Smooth muscle cell (in vitro differentiated cells): ENCODE data around the gene TMEM156. TPM values are rescaled to one million over a fixed set of nuclear protein-coding genes. Genes with fewer than 3 reads are reported as not detected.

Source experiments
- DNase-seq: peaks from one replicate; lab custom pipeline; 2025; ENCODE audit not compliant: unreplicated experiment; lab: John Stamatoyannopoulos, UW
- H2AFZ ChIP-seq: fragments of 200-600 bp; sonication (generic); 2 replicates; pipeline ENCODE4 v1.6.0; 2016; ENCODE audit warnings: antibody characterized with exemption, low read depth, mild to moderate bottlenecking
- H3F3A ChIP-seq: fragments of 200-600 bp; sonication (generic); 2 replicates; pipeline ENCODE4 v1.6.0; 2017; ENCODE audit warnings: antibody characterized with exemption, low read depth
- H3K27ac ChIP-seq: fragments of 200-600 bp; sonication (generic); 2 replicates; pipeline ENCODE4 v1.5.1; 2016; ENCODE audit warnings: low read depth, mild to moderate bottlenecking
- H3K27me3 ChIP-seq: fragments of 200-600 bp; sonication (generic); 2 replicates; pipeline ENCODE4 v1.6.1; 2016; ENCODE audit warnings: low read depth, mild to moderate bottlenecking
- H3K36me3 ChIP-seq: fragments of 200-600 bp; sonication (generic); 2 replicates; pipeline ENCODE4 v1.5.1; 2016; ENCODE audit warnings: low read depth
- H3K4me1 ChIP-seq: fragments of 200-600 bp; sonication (generic); 2 replicates; pipeline ENCODE4 v1.5.1; 2016; ENCODE audit warnings: low read depth
- H3K4me2 ChIP-seq: fragments of 200-600 bp; sonication (generic); 2 replicates; pipeline ENCODE4 v1.6.0; 2016; ENCODE audit warnings: mild to moderate bottlenecking
- H3K4me3 ChIP-seq: fragments of 200-600 bp; sonication (generic); 2 replicates; pipeline ENCODE4 v1.5.1; 2016; ENCODE audit warnings: mild to moderate bottlenecking
- H3K79me2 ChIP-seq: fragments of 200-600 bp; sonication (generic); 2 replicates; pipeline ENCODE4 v1.6.0; 2016; ENCODE audit warnings: low read depth, mild to moderate bottlenecking
- H3K9ac ChIP-seq: fragments of 200-600 bp; sonication (generic); 2 replicates; pipeline ENCODE4 v1.6.0; 2016; ENCODE audit warnings: low read depth
- H3K9me3 ChIP-seq: fragments of 200-600 bp; sonication (generic); replicated peaks from 2 replicates; pipeline ENCODE4 v1.5.1; 2016; ENCODE audit warnings: low read depth
- H4K20me1 ChIP-seq: fragments of 200-600 bp; sonication (generic); 2 replicates; pipeline ENCODE4 v1.6.0; 2016; ENCODE audit warnings: low read depth
- WGBS: methylation state at CpG from one replicate; pipeline ENCODE4 v1.1.7; 2016; ENCODE audit warnings: low lambda C conversion rate; 5-methylcytosine and 5-hydroxymethylcytosine counted together
- polyA plus RNA-seq: library from polyadenylated mRNA; unstranded; fragments of >200 nt; fragmentation: Nextera tagmentation; extraction: Ambion mirVana; gene quantifications from 2 replicates; pipeline ENCODE4 v1.2.1, GENCODE V29; 2016
- total RNA-seq: library from RNA; depleted of rRNA; stranded (reverse); fragments of >200 nt; gene quantifications from 2 replicates; pipeline ENCODE4 v1.2.3, GENCODE V29; 2014
- TF ChIP-seq, protein P1 (sequence below): fragments of 200-600 bp; sonication (generic); IDR thresholded peaks from 2 replicates; pipeline ENCODE4 v1.5.1; 2017; ENCODE audit warnings: borderline replicate concordance, mild to moderate bottlenecking, antibody characterized with exemption; ENCODE audit not compliant: insufficient read depth, poor library complexity, severe bottlenecking

TMEM156 gene
- total and polyA plus RNA-seq, 2 experiments from 2014 or later, result 0.04 TPM; not detected in 1

DNA sequence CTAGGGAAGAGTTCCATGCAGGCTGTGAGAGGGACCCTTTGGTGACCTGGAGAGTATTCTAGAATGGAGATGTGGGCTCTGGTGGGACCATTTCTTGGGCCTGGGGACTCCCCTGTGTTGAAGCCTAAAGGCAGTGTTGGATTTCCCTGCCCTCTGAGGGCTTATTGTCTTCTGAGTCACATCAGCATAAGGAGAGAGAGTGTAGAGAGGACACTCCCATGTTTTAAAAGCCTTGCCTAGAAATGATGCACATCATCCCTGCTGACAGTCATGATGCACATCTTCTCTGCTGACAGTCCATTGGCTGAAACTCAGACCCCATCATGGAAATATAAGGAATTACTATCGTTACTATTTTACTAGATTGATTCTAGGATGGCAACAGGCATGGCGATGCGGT, 112.7 kb downstream of the TMEM156 start:
- Histone ChIP-seq H3F3A (no peaks in the 10 kb centered on the region), H3K27ac (no peak overlapping the region), H3K4me2 (no peak overlapping the region), H3K9me3 (no peaks in the 10 kb centered on the region), H3K79me2 (no peaks in the 10 kb centered on the region), H3K36me3 (peaks cover 32% of the 10 kb centered on the region), H3K27me3 (no peaks in the 10 kb centered on the region), H4K20me1 (peaks cover 32% of the 10 kb centered on the region), H3K4me1 (peaks cover 2% of the 10 kb centered on the region), H3K9ac (no peak overlapping the region), H3K4me3 (no peak overlapping the region), H2AFZ (no peak overlapping the region)
- no peak for DNase-seq
- over 99% methylated on average over 3 of the region's 3 CpGs for WGBS
- TF ChIP-seq, protein P1, sequence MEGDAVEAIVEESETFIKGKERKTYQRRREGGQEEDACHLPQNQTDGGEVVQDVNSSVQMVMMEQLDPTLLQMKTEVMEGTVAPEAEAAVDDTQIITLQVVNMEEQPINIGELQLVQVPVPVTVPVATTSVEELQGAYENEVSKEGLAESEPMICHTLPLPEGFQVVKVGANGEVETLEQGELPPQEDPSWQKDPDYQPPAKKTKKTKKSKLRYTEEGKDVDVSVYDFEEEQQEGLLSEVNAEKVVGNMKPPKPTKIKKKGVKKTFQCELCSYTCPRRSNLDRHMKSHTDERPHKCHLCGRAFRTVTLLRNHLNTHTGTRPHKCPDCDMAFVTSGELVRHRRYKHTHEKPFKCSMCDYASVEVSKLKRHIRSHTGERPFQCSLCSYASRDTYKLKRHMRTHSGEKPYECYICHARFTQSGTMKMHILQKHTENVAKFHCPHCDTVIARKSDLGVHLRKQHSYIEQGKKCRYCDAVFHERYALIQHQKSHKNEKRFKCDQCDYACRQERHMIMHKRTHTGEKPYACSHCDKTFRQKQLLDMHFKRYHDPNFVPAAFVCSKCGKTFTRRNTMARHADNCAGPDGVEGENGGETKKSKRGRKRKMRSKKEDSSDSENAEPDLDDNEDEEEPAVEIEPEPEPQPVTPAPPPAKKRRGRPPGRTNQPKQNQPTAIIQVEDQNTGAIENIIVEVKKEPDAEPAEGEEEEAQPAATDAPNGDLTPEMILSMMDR, result no peak

DNA sequence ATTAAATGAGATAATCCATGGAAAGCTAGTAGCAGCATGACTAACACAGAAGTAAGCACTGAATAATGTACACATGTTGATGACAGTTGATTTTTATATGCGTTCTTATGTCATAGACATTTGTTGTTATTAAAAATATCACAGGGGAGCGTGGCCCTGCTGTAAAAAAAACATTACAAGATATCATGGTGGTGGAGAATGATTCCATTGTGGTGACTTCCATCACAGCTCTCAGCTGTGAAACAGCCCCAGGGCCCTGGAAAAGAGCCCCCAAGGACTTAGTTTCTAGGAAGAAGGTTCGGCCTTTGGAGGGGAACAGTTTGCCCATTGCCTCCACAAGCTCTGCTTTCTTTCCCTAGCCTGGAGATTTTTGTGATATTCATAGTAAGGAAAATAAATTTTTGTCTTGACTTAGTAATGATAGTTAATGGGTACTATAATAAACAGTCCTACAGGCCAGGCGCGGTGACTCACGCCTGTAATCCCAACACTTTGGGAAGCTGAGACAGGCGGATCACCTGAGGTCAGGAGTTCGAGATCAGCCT, 114.7 kb downstream of the TMEM156 start:
- Histone ChIP-seq H3K9me3 (no peaks in the 10 kb centered on the region), H3F3A (no peaks in the 10 kb centered on the region), H3K4me1 (no peaks in the 10 kb centered on the region), H2AFZ (no peak overlapping the region), H3K27me3 (no peaks in the 10 kb centered on the region), H3K27ac (no peak overlapping the region), H3K79me2 (no peaks in the 10 kb centered on the region), H3K36me3 (peaks cover 42% of the 10 kb centered on the region), H3K4me3 (no peak overlapping the region), H3K9ac (no peak overlapping the region), H3K4me2 (no peak overlapping the region), H4K20me1 (peaks cover 22% of the 10 kb centered on the region)
- DNase-seq, result no peak
- TF ChIP-seq, protein P1, result no peak
- 90% methylated on average over 8 of the region's 8 CpGs for WGBS

Other genes starting within 250 kb of the TMEM156 start
- gene TLR10, start 249.4 kb downstream of the TMEM156 start, total RNA-seq, result not detected in 2 replicates
- not detected in 2 replicates for gene TLR10, start 249.4 kb downstream of the TMEM156 start, polyA plus RNA-seq
- gene TLR1, start 227.6 kb downstream of the TMEM156 start, total RNA-seq, result 2.0 and 8.4 TPM in 2 replicates
- gene TLR1, start 227.6 kb downstream of the TMEM156 start, polyA plus RNA-seq, result 0.54 and 0.99 TPM in 2 replicates
- 4.4 and 8.9 TPM in 2 replicates for gene TLR6, start 175.6 kb downstream of the TMEM156 start, total RNA-seq
- 0.17 and 0.89 TPM in 2 replicates for gene TLR6, start 175.6 kb downstream of the TMEM156 start, polyA plus RNA-seq
- 226 and 363 TPM in 2 replicates for gene FAM114A1, start 164.6 kb downstream of the TMEM156 start, total RNA-seq
- 207 and 213 TPM in 2 replicates for gene FAM114A1, start 164.6 kb downstream of the TMEM156 start, polyA plus RNA-seq
- 34.7 and 56.2 TPM in 2 replicates for gene KLHL5, start 29.8 kb upstream of the TMEM156 start, total RNA-seq
- gene KLHL5, start 29.8 kb upstream of the TMEM156 start, polyA plus RNA-seq, result 28.4 and 31.9 TPM in 2 replicates
- gene WDR19, start 150.1 kb upstream of the TMEM156 start, total RNA-seq, result 33.5 and 38.5 TPM in 2 replicates
- 13.5 and 14.0 TPM in 2 replicates for gene WDR19, start 150.1 kb upstream of the TMEM156 start, polyA plus RNA-seq